ENCODE measurements around the gene NBPF20.
A peak's percentile ranks its signal among the peaks of the same experiment; 100 is the strongest.
"Not testable (repeated sequence)": the region's sequence is repeated elsewhere in the genome, so short reads cannot be mapped to it uniquely, and the experiment has no call there.

NBPF20 gene

DNA sequence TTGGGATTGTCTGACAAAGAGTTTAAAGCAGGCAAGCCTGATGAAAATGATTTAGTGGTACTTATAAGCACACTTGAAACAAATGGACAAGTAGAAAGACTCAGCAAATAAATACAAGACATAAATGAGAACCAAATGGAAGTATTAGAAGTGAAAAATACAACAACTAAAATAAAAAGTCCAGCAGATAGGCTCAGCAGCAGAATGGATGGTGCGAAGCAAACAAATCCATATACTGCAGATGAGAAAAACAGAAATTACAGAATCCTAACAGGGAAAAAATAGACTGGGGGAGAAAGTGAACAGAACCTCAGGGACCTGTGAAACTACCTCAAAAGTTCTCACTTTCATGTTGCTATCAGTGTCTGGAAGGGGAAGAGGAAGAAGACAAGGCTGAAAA is 3.9 kb upstream of the NBPF20 start:
- DNase-seq (ENCODE audit: low read depth), result not testable (repeated sequence)

DNA sequence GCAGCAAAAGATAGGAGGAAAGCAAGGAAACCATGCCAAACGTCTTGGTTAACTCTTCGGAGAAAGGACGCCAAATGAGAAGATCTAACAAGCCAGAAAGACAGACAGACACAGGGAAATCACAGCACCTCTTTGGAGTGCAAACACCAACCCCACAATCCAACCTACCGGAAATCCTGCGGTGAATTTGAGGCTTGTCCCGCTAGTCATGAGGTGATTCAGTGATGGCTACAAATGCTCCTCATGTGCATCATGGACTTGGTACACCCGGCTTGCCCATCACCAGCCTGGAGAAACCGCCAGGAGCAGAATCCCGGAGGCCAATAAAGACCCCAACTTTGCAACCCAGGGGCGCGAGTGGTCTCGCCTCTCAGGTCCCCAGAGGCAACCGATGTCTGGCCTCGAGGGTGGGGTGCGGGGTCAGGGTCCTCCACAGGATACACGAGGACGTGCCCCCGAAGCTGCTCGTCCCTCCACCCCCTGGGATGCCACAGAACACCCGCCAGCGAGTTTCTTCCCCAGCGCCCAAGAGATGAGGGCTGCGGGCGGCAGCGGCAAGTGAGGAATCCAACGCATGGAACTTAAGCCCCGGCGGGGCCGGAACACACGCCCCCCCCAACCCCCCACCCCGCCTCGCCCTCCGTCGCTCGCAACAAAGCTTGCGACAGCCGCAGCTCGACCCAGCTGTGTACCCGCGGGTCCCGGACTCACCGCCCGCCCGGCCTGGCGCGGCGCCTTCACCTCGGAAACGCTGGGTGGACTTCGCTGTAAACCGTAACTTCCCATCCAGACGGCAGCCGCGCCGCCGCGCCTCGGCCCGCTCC is 579 bp downstream of the NBPF20 start:
- peak; percentile 23 for DNase-seq (ENCODE audit: low read depth)

DNA sequence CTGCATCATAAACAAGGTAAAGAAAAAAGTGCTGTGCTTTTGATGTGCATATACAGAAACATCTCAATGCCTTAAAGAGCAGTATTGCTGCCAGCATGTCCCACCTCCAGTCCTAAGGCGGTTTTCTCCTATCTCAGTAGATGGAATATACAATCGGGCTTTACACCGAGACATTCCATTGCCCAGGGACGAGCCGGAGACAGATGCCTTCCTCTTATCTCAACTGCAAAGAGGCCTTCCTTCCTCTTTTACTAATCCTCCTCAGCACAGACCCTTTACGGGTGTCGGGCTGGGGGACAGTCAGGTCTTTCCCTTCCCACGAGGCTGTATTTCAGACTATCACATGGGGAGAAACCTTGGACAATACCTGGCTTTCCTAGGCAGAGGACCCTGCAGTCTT is 10.3 kb downstream of the NBPF20 start:
- not testable (repeated sequence) for DNase-seq (ENCODE audit: low read depth)

DNA sequence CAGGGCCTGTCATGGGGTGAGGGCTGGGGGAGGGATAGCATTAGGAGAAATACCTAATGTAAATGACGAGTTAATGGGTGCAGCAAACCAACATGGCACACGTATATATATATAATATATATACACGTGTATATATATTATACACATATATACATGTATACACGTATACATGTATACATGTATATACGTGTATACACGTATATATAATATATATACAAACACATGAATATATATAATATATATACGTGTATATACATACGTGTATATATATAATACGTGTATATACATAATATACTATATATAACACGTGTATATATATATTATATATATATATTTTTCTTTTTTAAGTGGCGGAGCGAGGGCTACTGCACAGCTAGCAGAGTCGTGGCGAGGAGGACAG is 18.1 kb downstream of the NBPF20 start:
- not testable (repeated sequence) for DNase-seq (ENCODE audit: low read depth)

DNA sequence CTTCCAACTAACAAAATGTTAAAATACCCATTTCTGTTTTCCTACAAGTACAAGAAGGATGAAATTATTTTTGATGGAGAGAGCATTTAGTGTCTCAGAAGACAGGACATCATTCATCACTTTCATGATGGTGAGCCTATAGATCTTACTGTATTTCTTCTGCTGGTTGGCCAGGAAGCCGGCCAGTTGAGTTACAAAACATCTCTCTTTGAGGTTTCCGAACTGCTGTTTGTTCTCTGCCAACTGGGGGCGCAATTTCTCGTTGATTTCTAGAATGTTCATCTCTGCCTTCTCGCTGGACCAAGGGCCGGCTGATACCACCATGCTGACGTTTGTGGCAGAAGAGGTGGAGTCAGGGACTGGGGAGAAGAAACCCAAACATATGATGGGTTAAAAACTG is 20.5 kb downstream of the NBPF20 start:
- not testable (repeated sequence) for DNase-seq (ENCODE audit: low read depth)

DNA sequence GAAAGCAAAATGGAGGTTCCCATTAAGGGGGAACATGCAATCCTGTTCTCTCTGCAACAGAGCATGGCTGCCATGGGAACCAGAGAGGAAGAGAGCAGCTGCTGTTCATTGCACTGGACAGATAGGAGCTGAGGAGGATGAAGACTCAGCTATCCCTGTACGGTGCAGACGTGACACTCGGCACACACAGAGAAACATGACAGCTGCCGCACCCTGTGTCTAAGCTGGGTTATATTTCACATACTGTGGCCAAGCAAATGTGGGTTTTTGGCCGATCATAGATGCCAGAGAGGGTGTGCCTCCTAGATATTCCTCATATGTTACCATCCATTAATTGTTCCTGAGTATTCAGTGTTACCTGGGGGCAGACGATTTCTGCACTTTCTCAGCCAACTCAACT is 24.7 kb downstream of the NBPF20 start:
- DNase-seq (ENCODE audit: low read depth), result not testable (repeated sequence)

Measured in T-helper 22 cell (primary cell).